HepG2 (cell line): Measurements from ENCODE around the gene CHKB. TPM values are rescaled to one million over a fixed set of nuclear protein-coding genes. Genes with fewer than 3 reads are reported as not detected.

Experiments used
- BORCS8-MEF2B ChIP-seq: sonication (generic); formaldehyde crosslinking; IDR thresholded peaks from 2 replicates; pipeline ENCODE4 v1.8.0; 2022; ENCODE audit warnings: mild to moderate bottlenecking, missing genetic modification reagents
- CREM ChIP-seq, 2 experiments: sonication (generic) in 1 of 2; formaldehyde crosslinking in 1 of 2; IDR thresholded peaks; 2 replicates each; pipeline versions ENCODE4 v1.4.0 to v1.6.1; 2016 to 2020; ENCODE audit warnings: antibody characterized with exemption in 1 of 2, mild to moderate bottlenecking in 1 of 2, missing genetic modification reagents in 1 of 2
- EEA1 ChIP-seq: sonication (generic); formaldehyde crosslinking; IDR thresholded peaks from 2 replicates; pipeline ENCODE4 v1.5.1; 2020; ENCODE audit warnings: mild to moderate bottlenecking, missing genetic modification reagents, borderline replicate concordance
- JUNB ChIP-seq: sonication (generic); formaldehyde crosslinking; IDR thresholded peaks from 2 replicates; pipeline ENCODE4 v1.8.0; 2022; ENCODE audit warnings: missing genetic modification reagents, mild to moderate bottlenecking, borderline replicate concordance
- KDM3A ChIP-seq: IDR thresholded peaks from 2 replicates; pipeline ENCODE4 v1.6.1; 2018; ENCODE audit warnings: low read depth, missing compliant biosample characterization
- MTERF4 ChIP-seq: sonication (generic); formaldehyde crosslinking; IDR thresholded peaks from 2 replicates; pipeline ENCODE4 v1.8.0; 2023; ENCODE audit warnings: mild to moderate bottlenecking, missing genetic modification reagents
- MYC ChIP-seq: sonication (generic); formaldehyde crosslinking; IDR thresholded peaks from 2 replicates; pipeline ENCODE4 v1.9.0; 2021; ENCODE audit warnings: missing genetic modification reagents, borderline replicate concordance
- NFYB ChIP-seq: sonication (generic); formaldehyde crosslinking; IDR thresholded peaks from 2 replicates; pipeline ENCODE4 v1.4.0; 2020; ENCODE audit warnings: missing genetic modification reagents
- RFX3 ChIP-seq: IDR thresholded peaks from 2 replicates; pipeline ENCODE4 v1.6.1; 2016; ENCODE audit warnings: missing biosample characterization, missing genetic modification reagents
- SALL2 ChIP-seq: sonication (generic); formaldehyde crosslinking; IDR thresholded peaks from 2 replicates; pipeline ENCODE4 v1.8.1; 2023; ENCODE audit warnings: mild to moderate bottlenecking, missing genetic modification reagents, inconsistent platforms
- SP4 ChIP-seq: sonication (generic); formaldehyde crosslinking; IDR thresholded peaks from 2 replicates; pipeline ENCODE4 v1.8.1; 2023; ENCODE audit warnings: mild to moderate bottlenecking, missing genetic modification reagents
- TFDP2 ChIP-seq: sonication (generic); formaldehyde crosslinking; IDR thresholded peaks from 2 replicates; pipeline ENCODE4 v1.4.0; 2020; ENCODE audit warnings: missing genetic modification reagents
- THAP7 ChIP-seq: sonication (generic); formaldehyde crosslinking; IDR thresholded peaks from 2 replicates; pipeline ENCODE4 v1.8.1; 2023; ENCODE audit warnings: mild to moderate bottlenecking, missing genetic modification reagents
- ZBTB38 ChIP-seq: sonication (generic); formaldehyde crosslinking; IDR thresholded peaks from 2 replicates; pipeline ENCODE4 v1.5.1; 2020; ENCODE audit warnings: mild to moderate bottlenecking, missing genetic modification reagents
- ZNF24 ChIP-seq: fragments of 450-650 bp; IDR thresholded peaks from 2 replicates; pipeline ENCODE4 v1.6.1; 2017; ENCODE audit warnings: antibody characterized with exemption, mild to moderate bottlenecking
- ZSCAN9 ChIP-seq: IDR thresholded peaks from 2 replicates; pipeline ENCODE4 v1.6.1; 2016; ENCODE audit warnings: borderline replicate concordance
- polyA plus RNA-seq, 8 experiments: library from polyadenylated mRNA; depleted of rRNA in 3 of 8; stranded (reverse) in 7 of 8; unstranded in 1 of 8; fragments of >200 nt; fragmentation: Illumina TruSeq in 4 of 8; extraction: Trizol in 4 of 8; gene quantifications; 2 replicates each; pipeline versions ENCODE4 v1.2.1 to v1.2.3, GENCODE V29; 2011 to 2016; ENCODE audit warnings: low read depth in 4 of 8, missing spikeins in 1 of 8, mixed read lengths in 1 of 8; ENCODE audit not compliant: insufficient read depth in 1 of 8
- total RNA-seq, 5 experiments: library from RNA; depleted of rRNA; stranded (reverse); fragments of >200 nt; fragmentation: Illumina TruSeq; extraction: Trizol; gene quantifications; 2 replicates each; pipeline ENCODE4 v1.2.3, GENCODE V29; 2016; ENCODE audit warnings: low read depth in 1 of 5
- TF ChIP-seq, protein P1 (sequence below): sonication (generic); formaldehyde crosslinking; IDR thresholded peaks from 2 replicates; pipeline ENCODE4 v1.4.0; 2020; ENCODE audit warnings: missing genetic modification reagents, borderline replicate concordance
- TF ChIP-seq, protein P2 (sequence below): sonication (generic); formaldehyde crosslinking; IDR thresholded peaks from 2 replicates; pipeline ENCODE4 v1.4.0; 2020; ENCODE audit warnings: missing genetic modification reagents
- TF ChIP-seq, protein P3 (sequence below): sonication (generic); formaldehyde crosslinking; IDR thresholded peaks from 2 replicates; pipeline ENCODE4 v1.8.1; 2022; ENCODE audit warnings: low read depth, mild to moderate bottlenecking, missing genetic modification reagents

Gene CHKB
- total and polyA plus RNA-seq, 2 of the 13 experiments (the other 11 are each of a cell fraction or from before 2014, with no cell fraction given) = 24.5 to 42.7 TPM

DNA sequence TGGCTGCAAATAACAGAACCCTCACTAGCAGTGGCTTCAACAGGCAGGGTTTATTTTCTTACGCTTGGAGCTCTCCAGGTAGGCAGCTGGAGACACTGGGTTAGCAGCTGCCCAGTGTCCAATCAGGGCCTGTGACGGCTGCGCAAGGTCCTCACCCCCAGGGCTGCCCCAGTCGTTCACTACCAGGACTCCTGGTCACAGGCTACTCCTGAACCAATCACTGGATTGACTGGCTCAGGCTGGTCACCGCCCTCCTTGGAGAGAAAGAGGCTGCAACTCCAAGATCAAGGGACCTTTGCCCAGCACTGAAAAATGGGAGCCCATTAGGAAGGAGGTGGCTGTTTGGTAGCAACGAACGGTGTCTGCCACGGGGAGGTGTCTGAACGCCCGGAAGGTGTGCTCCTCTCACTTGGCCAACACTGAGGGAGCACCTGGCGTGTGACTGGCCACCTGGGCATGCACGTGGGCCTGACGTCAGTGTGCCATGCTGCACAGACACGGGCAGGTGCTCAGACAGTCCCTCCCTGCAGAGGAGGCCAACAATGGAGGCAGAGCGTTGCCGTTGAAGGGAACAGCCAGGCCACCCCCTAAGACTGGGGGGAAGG is 40.2 kb upstream of the CHKB start (continued):
- TF ChIP-seq MTERF4 (CRISPR knock-in tag) (no peak), NFYB (CRISPR knock-in tag) (peak; percentile 65), ZNF24 (no peak), RFX3 (CRISPR knock-in tag) (no peak), SALL2 (no peak), KDM3A (CRISPR knock-in tag) (no peak), BORCS8-MEF2B (CRISPR knock-in tag) (peak; percentile 60; the same call in 1 of the 2 replicates), ZBTB38 (CRISPR knock-in tag) (peak; percentile 62; the same call in 1 of the 2 replicates), MYC (CRISPR knock-in tag) (peak; percentile 72), JUNB (CRISPR knock-in tag) (no peak), THAP7 (0 out of 2 replicates have a peak, but pooled peaks have one; percentile 35), SP4 (peak; percentile 62; the same call in 1 of the 2 replicates), CREM (IDR thresholded peaks at IDR 0.05) (peak; percentile 59; the same call in 1 of the 2 replicates), CREM (CRISPR knock-in tag; IDR thresholded peaks at IDR 0.05) (no peak), TFDP2 (CRISPR knock-in tag) (no peak), ZSCAN9 (no peak), EEA1 (CRISPR knock-in tag) (peak; percentile 29; the same call in 1 of the 2 replicates)
- TF ChIP-seq, protein P1, sequence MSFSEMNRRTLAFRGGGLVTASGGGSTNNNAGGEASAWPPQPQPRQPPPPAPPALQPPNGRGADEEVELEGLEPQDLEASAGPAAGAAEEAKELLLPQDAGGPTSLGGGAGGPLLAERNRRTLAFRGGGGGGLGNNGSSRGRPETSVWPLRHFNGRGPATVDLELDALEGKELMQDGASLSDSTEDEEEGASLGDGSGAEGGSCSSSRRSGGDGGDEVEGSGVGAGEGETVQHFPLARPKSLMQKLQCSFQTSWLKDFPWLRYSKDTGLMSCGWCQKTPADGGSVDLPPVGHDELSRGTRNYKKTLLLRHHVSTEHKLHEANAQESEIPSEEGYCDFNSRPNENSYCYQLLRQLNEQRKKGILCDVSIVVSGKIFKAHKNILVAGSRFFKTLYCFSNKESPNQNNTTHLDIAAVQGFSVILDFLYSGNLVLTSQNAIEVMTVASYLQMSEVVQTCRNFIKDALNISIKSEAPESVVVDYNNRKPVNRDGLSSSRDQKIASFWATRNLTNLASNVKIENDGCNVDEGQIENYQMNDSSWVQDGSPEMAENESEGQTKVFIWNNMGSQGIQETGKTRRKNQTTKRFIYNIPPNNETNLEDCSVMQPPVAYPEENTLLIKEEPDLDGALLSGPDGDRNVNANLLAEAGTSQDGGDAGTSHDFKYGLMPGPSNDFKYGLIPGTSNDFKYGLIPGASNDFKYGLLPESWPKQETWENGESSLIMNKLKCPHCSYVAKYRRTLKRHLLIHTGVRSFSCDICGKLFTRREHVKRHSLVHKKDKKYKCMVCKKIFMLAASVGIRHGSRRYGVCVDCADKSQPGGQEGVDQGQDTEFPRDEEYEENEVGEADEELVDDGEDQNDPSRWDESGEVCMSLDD (CRISPR knock-in tag) = no peak
- TF ChIP-seq, protein P2, sequence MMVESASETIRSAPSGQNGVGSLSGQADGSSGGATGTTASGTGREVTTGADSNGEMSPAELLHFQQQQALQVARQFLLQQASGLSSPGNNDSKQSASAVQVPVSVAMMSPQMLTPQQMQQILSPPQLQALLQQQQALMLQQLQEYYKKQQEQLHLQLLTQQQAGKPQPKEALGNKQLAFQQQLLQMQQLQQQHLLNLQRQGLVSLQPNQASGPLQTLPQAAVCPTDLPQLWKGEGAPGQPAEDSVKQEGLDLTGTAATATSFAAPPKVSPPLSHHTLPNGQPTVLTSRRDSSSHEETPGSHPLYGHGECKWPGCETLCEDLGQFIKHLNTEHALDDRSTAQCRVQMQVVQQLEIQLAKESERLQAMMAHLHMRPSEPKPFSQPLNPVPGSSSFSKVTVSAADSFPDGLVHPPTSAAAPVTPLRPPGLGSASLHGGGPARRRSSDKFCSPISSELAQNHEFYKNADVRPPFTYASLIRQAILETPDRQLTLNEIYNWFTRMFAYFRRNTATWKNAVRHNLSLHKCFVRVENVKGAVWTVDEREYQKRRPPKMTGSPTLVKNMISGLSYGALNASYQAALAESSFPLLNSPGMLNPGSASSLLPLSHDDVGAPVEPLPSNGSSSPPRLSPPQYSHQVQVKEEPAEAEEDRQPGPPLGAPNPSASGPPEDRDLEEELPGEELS (CRISPR knock-in tag) = no peak
- TF ChIP-seq, protein P3, sequence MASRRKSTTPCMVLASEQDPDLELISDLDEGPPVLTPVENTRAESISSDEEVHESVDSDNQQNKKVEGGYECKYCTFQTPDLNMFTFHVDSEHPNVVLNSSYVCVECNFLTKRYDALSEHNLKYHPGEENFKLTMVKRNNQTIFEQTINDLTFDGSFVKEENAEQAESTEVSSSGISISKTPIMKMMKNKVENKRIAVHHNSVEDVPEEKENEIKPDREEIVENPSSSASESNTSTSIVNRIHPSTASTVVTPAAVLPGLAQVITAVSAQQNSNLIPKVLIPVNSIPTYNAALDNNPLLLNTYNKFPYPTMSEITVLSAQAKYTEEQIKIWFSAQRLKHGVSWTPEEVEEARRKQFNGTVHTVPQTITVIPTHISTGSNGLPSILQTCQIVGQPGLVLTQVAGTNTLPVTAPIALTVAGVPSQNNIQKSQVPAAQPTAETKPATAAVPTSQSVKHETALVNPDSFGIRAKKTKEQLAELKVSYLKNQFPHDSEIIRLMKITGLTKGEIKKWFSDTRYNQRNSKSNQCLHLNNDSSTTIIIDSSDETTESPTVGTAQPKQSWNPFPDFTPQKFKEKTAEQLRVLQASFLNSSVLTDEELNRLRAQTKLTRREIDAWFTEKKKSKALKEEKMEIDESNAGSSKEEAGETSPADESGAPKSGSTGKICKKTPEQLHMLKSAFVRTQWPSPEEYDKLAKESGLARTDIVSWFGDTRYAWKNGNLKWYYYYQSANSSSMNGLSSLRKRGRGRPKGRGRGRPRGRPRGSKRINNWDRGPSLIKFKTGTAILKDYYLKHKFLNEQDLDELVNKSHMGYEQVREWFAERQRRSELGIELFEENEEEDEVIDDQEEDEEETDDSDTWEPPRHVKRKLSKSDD (CRISPR knock-in tag) = peak; percentile 43; the same call in 1 of the 2 replicates
